ENCODE results near the gene EMP3. TPM values are rescaled to one million over a fixed set of nuclear protein-coding genes. Genes with fewer than 3 reads are reported as not detected.
A peak's percentile ranks its signal among the peaks of the same experiment; 100 is the strongest.

The EMP3 gene
- total and polyA plus RNA-seq, 2 of the 13 experiments (the other 11 are each of a cell fraction or from before 2014, with no cell fraction given), result 2.2 to 7.8 TPM

GRCh38 chr19:48363810-48364597 is 38.7 kb downstream of the EMP3 start, which contains the start of the genes SYNGR4 and TMEM143 (continued):
- TF ChIP-seq MIER2 (CRISPR knock-in tag; IDR thresholded peaks at IDR 0.05) (no peak), TAF1 (CRISPR knock-in tag; IDR thresholded peaks at IDR 0.05) (peak; percentile 74), ZNF367 (CRISPR knock-in tag; IDR thresholded peaks at IDR 0.05; ENCODE audit: borderline replicate concordance) (0 out of 2 replicates have a peak, but pooled peaks have one; percentile 55), PCBP2 (optimal IDR thresholded peaks at IDR 0.05; ENCODE audit: low read depth, low read length, poor library complexity, severe bottlenecking) (no peak), KIAA2018 (CRISPR knock-in tag; IDR thresholded peaks at IDR 0.05; ENCODE audit: borderline replicate concordance) (no peak), BHLHE40 (IDR thresholded peaks at IDR 0.05; ENCODE audit: low read length) (peak; percentile 73), ZBTB38 (CRISPR knock-in tag; IDR thresholded peaks at IDR 0.05) (no peak), REPIN1 (CRISPR knock-in tag; IDR thresholded peaks at IDR 0.05; ENCODE audit: borderline replicate concordance, low read depth) (no peak; the same call in 1 of the 2 replicates), NR1H2 (CRISPR knock-in tag; IDR thresholded peaks at IDR 0.05; ENCODE audit: borderline replicate concordance, low read depth) (no peak), MAFK (conservative IDR thresholded peaks at IDR 0.05 in 1 of 2, IDR thresholded peaks at IDR 0.05 in 1 of 2; ENCODE audit: low read length in 2 of 2) (peak; percentile 15 to 26; a peak in 1 of 4 replicates), SALL2 (CRISPR knock-in tag; IDR thresholded peaks at IDR 0.05) (peak; percentile 16; the same call in 1 of the 2 replicates)
- TF ChIP-seq, protein P1, sequence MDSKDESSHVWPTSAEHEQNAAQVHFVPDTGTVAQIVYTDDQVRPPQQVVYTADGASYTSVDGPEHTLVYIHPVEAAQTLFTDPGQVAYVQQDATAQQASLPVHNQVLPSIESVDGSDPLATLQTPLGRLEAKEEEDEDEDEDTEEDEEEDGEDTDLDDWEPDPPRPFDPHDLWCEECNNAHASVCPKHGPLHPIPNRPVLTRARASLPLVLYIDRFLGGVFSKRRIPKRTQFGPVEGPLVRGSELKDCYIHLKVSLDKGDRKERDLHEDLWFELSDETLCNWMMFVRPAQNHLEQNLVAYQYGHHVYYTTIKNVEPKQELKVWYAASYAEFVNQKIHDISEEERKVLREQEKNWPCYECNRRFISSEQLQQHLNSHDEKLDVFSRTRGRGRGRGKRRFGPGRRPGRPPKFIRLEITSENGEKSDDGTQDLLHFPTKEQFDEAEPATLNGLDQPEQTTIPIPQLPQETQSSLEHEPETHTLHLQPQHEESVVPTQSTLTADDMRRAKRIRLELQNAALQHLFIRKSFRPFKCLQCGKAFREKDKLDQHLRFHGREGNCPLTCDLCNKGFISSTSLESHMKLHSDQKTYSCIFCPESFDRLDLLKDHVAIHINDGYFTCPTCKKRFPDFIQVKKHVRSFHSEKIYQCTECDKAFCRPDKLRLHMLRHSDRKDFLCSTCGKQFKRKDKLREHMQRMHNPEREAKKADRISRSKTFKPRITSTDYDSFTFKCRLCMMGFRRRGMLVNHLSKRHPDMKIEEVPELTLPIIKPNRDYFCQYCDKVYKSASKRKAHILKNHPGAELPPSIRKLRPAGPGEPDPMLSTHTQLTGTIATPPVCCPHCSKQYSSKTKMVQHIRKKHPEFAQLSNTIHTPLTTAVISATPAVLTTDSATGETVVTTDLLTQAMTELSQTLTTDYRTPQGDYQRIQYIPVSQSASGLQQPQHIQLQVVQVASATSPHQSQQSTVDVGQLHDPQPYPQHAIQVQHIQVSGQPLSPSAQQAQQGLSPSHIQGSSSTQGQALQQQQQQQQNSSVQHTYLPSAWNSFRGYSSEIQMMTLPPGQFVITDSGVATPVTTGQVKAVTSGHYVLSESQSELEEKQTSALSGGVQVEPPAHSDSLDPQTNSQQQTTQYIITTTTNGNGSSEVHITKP (CRISPR knock-in tag; IDR thresholded peaks at IDR 0.05; ENCODE audit: low read depth), result no peak
- TF ChIP-seq, protein P2, sequence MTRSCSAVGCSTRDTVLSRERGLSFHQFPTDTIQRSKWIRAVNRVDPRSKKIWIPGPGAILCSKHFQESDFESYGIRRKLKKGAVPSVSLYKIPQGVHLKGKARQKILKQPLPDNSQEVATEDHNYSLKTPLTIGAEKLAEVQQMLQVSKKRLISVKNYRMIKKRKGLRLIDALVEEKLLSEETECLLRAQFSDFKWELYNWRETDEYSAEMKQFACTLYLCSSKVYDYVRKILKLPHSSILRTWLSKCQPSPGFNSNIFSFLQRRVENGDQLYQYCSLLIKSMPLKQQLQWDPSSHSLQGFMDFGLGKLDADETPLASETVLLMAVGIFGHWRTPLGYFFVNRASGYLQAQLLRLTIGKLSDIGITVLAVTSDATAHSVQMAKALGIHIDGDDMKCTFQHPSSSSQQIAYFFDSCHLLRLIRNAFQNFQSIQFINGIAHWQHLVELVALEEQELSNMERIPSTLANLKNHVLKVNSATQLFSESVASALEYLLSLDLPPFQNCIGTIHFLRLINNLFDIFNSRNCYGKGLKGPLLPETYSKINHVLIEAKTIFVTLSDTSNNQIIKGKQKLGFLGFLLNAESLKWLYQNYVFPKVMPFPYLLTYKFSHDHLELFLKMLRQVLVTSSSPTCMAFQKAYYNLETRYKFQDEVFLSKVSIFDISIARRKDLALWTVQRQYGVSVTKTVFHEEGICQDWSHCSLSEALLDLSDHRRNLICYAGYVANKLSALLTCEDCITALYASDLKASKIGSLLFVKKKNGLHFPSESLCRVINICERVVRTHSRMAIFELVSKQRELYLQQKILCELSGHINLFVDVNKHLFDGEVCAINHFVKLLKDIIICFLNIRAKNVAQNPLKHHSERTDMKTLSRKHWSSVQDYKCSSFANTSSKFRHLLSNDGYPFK (CRISPR knock-in tag; IDR thresholded peaks at IDR 0.05; ENCODE audit: borderline replicate concordance), result no peak; the same call in none of the 2 replicates
